Measurements from ENCODE around the gene UBE3C. TPM values are rescaled to one million over a fixed set of nuclear protein-coding genes. Genes with fewer than 3 reads are reported as not detected.
"Not testable (repeated sequence)": the region's sequence is repeated elsewhere in the genome, so short reads cannot be mapped to it uniquely, and the experiment has no call there.

Gene UBE3C
- polyA plus RNA-seq, 1 donor (not counting 4 experiments of a cell fraction or from before 2014, with no cell fraction given) = 89.3 TPM

GRCh38 chr7:157158400-157158799, 19.7 kb downstream of the UBE3C start:
- H3K27ac ChIP-seq (ENCODE audit: control insufficient read depth, insufficient read depth, low read length) = no peak overlapping the region
- peaks cover 98% of the 10 kb centered on the region for H3K79me2 ChIP-seq (ENCODE audit: control insufficient read depth, insufficient read depth, low read length)
- peaks cover 5% of the 10 kb centered on the region for H3K4me1 ChIP-seq (ENCODE audit: control insufficient read depth, extremely low read depth, insufficient read depth, low read length)
- H3K36me3 ChIP-seq (ENCODE audit: control insufficient read depth in 2 of 2, extremely low read depth in 1 of 2, insufficient read depth in 2 of 2, low read length in 2 of 2) = peaks cover 2 to 12% of the 10 kb centered on the region in 2 experiments
- TF ChIP-seq EZH2 (IDR thresholded peaks at IDR 0.05; ENCODE audit: low read length) (no peak), CTCF (optimal IDR thresholded peaks at IDR 0.05 in 1 of 3, IDR thresholded peaks at IDR 0.05 in 1 of 3, conservative IDR thresholded peaks at IDR 0.05 in 1 of 3; ENCODE audit: extremely low read depth in 1 of 3, insufficient read depth in 2 of 3, low read length in 3 of 3) (no peak)
- H3K9ac ChIP-seq (ENCODE audit: control insufficient read depth, extremely low read depth, insufficient read depth, low read length) = no peak overlapping the region
- H3K27me3 ChIP-seq (ENCODE audit: control insufficient read depth, extremely low read depth, insufficient read depth, low read length) = no peaks in the 10 kb centered on the region
- FAIRE-seq (no peak), DNase-seq (ENCODE audit: low read depth, low spot score) (no peak)
- no peaks in the 10 kb centered on the region for H3K9me3 ChIP-seq (ENCODE audit: control insufficient read depth, low read depth, low read length)
- no peak overlapping the region for H3K4me3 ChIP-seq (ENCODE audit: control insufficient read depth in 2 of 3, extremely low read depth in 1 of 3, insufficient read depth in 2 of 3, low read depth in 1 of 3, low read length in 3 of 3)
- H3K4me2 ChIP-seq (ENCODE audit: control insufficient read depth, extremely low read depth, insufficient read depth, low read depth, low read length) = no peak overlapping the region
- H2AFZ ChIP-seq (ENCODE audit: control insufficient read depth, low read length) = no peak overlapping the region
- H3K9me1 ChIP-seq (ENCODE audit: control insufficient read depth, extremely low read depth, insufficient read depth, low read length) = no peaks in the 10 kb centered on the region
- dilution Hi-C loops (cut with MboI; ENCODE audit: extremely low pct_ligation_motif_present, low sequenced_read_pairs) = no loop called here
- H4K20me1 ChIP-seq (ENCODE audit: control insufficient read depth, extremely low read depth, insufficient read depth, low read length) = peaks cover 34% of the 10 kb centered on the region

- H3K4me3 ChIP-seq (ENCODE audit: control insufficient read depth in 2 of 3, extremely low read depth in 1 of 3, insufficient read depth in 2 of 3, low read depth in 1 of 3, low read length in 3 of 3); H3K9me1 ChIP-seq (ENCODE audit: control insufficient read depth, extremely low read depth, insufficient read depth, low read length); H3K9me3 ChIP-seq (ENCODE audit: control insufficient read depth, low read depth, low read length); H2AFZ ChIP-seq (ENCODE audit: control insufficient read depth, low read length); H3K27ac ChIP-seq (ENCODE audit: control insufficient read depth, insufficient read depth, low read length); H3K9ac ChIP-seq (ENCODE audit: control insufficient read depth, extremely low read depth, insufficient read depth, low read length); dilution Hi-C loops (cut with MboI; ENCODE audit: extremely low pct_ligation_motif_present, low sequenced_read_pairs); H3K4me1 ChIP-seq (ENCODE audit: control insufficient read depth, extremely low read depth, insufficient read depth, low read length); FAIRE-seq; H3K36me3 ChIP-seq (ENCODE audit: control insufficient read depth in 2 of 2, extremely low read depth in 1 of 2, insufficient read depth in 2 of 2, low read length in 2 of 2); DNase-seq (ENCODE audit: low read depth, low spot score); H3K4me2 ChIP-seq (ENCODE audit: control insufficient read depth, extremely low read depth, insufficient read depth, low read depth, low read length); H3K27me3 ChIP-seq (ENCODE audit: control insufficient read depth, extremely low read depth, insufficient read depth, low read length): not testable (repeated sequence)
- Histone ChIP-seq H3K79me2 (ENCODE audit: control insufficient read depth, insufficient read depth, low read length) (peaks cover 98% of the 10 kb centered on the region), H4K20me1 (ENCODE audit: control insufficient read depth, extremely low read depth, insufficient read depth, low read length) (peaks cover 30% of the 10 kb centered on the region)
Measured at GRCh38 chr7:157159537-157159936, 20.8 kb downstream of the UBE3C start.

- peaks cover 30% of the 10 kb centered on the region for H4K20me1 ChIP-seq (ENCODE audit: control insufficient read depth, extremely low read depth, insufficient read depth, low read length)
Measured at GRCh38 chr7:157160433-157160832, 21.7 kb downstream of the UBE3C start.

More at GRCh38 chr7:157160433-157160832, 21.7 kb downstream of the UBE3C start:
- peaks cover 9 to 10% of the 10 kb centered on the region in 2 experiments for H3K36me3 ChIP-seq (ENCODE audit: control insufficient read depth in 2 of 2, extremely low read depth in 1 of 2, insufficient read depth in 2 of 2, low read length in 2 of 2)
- no peak overlapping the region for H3K9ac ChIP-seq (ENCODE audit: control insufficient read depth, extremely low read depth, insufficient read depth, low read length)
- no peak overlapping the region for H3K4me3 ChIP-seq (ENCODE audit: control insufficient read depth in 2 of 3, extremely low read depth in 1 of 3, insufficient read depth in 2 of 3, low read depth in 1 of 3, low read length in 3 of 3)
- TF ChIP-seq EZH2 (IDR thresholded peaks at IDR 0.05; ENCODE audit: low read length) = no peak
- H3K27ac ChIP-seq (ENCODE audit: control insufficient read depth, insufficient read depth, low read length) = no peak overlapping the region
- dilution Hi-C loops (cut with MboI; ENCODE audit: extremely low pct_ligation_motif_present, low sequenced_read_pairs) = no loop called here
- H3K4me1 ChIP-seq (ENCODE audit: control insufficient read depth, extremely low read depth, insufficient read depth, low read length) = peaks cover 5% of the 10 kb centered on the region
- H3K9me3 ChIP-seq (ENCODE audit: control insufficient read depth, low read depth, low read length) = no peaks in the 10 kb centered on the region
- H3K4me2 ChIP-seq (ENCODE audit: control insufficient read depth, extremely low read depth, insufficient read depth, low read depth, low read length) = no peak overlapping the region
- peaks cover 98% of the 10 kb centered on the region for H3K79me2 ChIP-seq (ENCODE audit: control insufficient read depth, insufficient read depth, low read length)
- no peaks in the 10 kb centered on the region for H3K27me3 ChIP-seq (ENCODE audit: control insufficient read depth, extremely low read depth, insufficient read depth, low read length)
- no peaks in the 10 kb centered on the region for H3K9me1 ChIP-seq (ENCODE audit: control insufficient read depth, extremely low read depth, insufficient read depth, low read length)
- H2AFZ ChIP-seq (ENCODE audit: control insufficient read depth, low read length) = no peak overlapping the region
- no peak for FAIRE-seq
- DNase-seq (ENCODE audit: low read depth, low spot score) = no peak
